Non-pigmented ciliary epithelial cell (primary cell): Measurements from ENCODE around the gene EXOSC1.
"Not testable (repeated sequence)": the region's sequence is repeated elsewhere in the genome, so short reads cannot be mapped to it uniquely, and the experiment has no call there.

ENCODE experiments used
- DNase-seq: peaks from one replicate; pipeline ENCODE4 v3.0.0-alpha.2; 2010; ENCODE audit warnings: low read depth

The EXOSC1 gene, protein sequence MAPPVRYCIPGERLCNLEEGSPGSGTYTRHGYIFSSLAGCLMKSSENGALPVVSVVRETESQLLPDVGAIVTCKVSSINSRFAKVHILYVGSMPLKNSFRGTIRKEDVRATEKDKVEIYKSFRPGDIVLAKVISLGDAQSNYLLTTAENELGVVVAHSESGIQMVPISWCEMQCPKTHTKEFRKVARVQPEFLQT

DNA sequence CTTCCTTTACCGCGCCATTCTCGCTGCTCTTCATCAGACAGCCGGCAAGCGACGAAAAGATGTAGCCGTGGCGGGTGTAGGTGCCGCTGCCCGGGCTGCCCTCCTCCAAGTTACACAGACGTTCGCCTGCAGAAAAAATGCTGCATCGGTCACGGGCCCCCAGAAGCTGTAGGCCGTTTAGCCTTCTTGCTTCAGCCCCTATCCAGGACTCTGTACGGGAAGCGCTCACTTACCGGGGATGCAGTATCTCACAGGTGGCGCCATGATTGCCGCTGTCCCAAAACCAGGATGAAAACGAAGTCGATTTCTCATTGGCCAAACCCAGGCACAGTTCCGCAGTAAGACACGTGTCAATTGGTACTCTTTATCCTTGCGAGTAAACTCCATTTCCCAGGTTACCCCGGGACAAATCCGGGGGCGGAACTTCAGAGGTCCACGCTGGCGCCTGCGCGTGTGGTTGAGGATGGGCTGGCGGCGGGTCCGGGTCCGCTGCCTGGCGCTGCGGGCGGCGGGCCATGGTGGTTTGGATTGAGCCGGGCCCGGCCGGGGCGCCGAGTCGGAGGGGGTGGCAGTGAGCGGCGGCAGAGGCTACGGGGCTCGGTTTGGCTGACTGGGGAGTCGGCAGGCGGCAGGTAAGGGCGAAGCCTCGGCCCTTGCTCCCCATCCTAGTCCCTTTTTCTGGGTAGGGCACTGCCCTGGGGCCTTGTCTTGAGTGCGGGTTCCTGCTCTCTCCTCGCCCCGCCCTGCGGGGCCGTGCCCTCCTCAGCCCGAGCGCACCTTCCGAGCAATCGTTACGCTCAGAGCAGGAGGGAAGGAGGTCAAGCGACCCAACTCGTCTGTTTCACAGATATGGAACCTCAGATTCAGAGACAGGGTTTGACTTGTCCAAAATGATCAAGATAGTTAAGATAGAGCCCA, at the start of gene EXOSC1, which contains the start of gene ZDHHC16:
Gene EXOSC1, minus strand, starts transcription at position 285 of the 918 bp plus-strand sequence. Its CDS starts 21 bp downstream, at position 264.
Gene ZDHHC16, plus strand, starts transcription at position 454 of the 918 bp plus-strand sequence. CDS start 5,501 bp downstream, outside the sequence.
- peak; percentile 91 for DNase-seq

GRCh38 chr10:97494863-97495506, 49.2 kb upstream of the EXOSC1 start:
- no peak for DNase-seq

GRCh38 chr10:97494151-97494550, 48.3 kb upstream of the EXOSC1 start:
- no peak for DNase-seq

DNA sequence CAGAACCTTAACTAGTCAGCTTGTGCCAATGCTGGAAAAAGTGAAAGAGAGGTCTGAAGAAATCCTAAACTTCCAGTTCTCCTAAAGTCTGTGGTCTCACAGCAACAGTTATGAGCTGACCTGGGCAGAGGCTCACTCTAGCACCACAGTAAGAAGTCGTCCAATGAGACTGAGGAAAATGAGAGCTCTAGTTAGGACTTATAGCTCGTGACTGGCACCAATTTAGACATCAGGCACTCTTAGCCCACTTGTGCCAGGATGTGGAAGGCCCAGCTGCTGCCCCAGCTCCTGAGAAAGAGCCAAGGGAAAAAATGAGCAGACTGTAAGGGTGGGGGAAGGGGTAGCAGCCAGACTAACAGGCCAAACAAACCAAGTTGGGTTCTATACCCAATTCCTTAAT, 44.8 kb upstream of the EXOSC1 start:
- DNase-seq = no peak

- no peak for DNase-seq
These were observed 40.0 kb upstream of the EXOSC1 start for GRCh38 chr10:97485647-97486281.

- no peak for DNase-seq
These were observed 38.1 kb upstream of the EXOSC1 start for GRCh38 chr10:97483921-97484320.

DNA sequence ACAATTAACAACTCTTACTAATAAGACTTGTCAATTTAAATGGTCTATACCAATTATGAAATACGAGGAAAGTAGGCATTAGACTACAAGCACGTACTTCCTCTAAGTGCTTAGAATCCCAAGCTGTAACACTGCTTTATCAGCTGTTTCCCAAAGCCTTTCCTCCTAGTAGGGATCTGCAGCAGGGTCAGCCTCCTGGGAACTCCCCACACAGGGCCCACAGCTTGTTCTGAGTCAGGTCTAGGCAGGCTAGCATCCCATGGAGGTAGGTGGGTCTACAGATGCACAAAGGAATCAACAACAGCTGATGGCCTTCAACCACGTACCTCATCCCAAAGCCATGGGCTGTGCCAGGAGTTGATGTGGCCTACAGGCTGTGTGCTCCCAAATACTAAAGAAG, 37.7 kb upstream of the EXOSC1 start:
- no peak for DNase-seq

- DNase-seq = no peak
These were observed 36.6 kb upstream of the EXOSC1 start for GRCh38 chr10:97482381-97482780.

GRCh38 chr10:97481071-97481470, 35.3 kb upstream of the EXOSC1 start:
- no peak for DNase-seq

- no peak for DNase-seq
These were observed 34.1 kb upstream of the EXOSC1 start for GRCh38 chr10:97479939-97480338.

- not testable (repeated sequence) for DNase-seq
These were observed 33.6 kb upstream of the EXOSC1 start for GRCh38 chr10:97479410-97479809.

- no peak for DNase-seq
These were observed 30.3 kb upstream of the EXOSC1 start for GRCh38 chr10:97475936-97476594.

GRCh38 chr10:97474918-97475317, 29.1 kb upstream of the EXOSC1 start:
- no peak for DNase-seq

DNA sequence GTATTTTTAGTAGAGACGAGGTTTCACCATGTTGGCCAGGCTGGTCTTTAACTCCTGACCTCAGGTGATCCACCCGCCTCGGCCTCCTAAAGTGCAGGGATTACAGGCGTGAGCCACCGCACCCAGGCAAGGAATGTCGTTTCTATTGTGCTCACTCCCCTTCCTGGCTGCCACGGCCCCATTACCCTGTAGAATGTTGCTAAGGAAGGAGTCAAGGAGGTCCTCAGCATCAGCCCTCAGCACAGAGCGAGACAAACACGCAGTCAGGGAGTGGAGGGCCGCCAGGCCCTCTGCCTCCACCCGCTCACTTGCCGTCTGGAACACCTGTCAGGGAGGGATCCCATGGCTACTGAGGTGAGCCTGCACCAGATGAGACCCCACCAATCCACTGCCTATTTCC, 23.0 kb upstream of the EXOSC1 start:
- DNase-seq = not testable (repeated sequence)

- no peak for DNase-seq
These were observed 22.4 kb upstream of the EXOSC1 start for GRCh38 chr10:97468162-97468561.

DNA sequence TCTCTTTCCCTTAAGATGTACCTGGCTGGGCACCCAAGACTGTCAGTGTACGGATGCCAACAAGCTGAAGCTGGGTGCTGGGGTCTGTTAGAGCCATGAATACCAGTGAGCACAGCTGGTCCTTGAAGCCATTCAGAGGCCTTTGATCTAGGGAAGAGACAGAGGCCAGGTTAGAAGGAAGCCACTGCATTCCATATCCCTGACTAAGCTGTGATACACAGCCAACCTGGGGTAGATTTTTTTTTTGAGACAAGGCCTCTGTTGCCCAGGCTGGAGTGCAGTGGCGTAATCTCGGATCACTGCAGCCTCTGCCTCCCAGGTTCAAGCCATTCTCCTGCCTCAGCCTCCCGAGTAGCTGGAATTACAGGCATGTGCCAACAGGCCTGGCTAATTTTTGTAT, 20.9 kb upstream of the EXOSC1 start:
- no peak for DNase-seq

GRCh38 chr10:97465982-97466381, 20.2 kb upstream of the EXOSC1 start:
- DNase-seq = no peak

- DNase-seq = no peak
These were observed 18.4 kb upstream of the EXOSC1 start for GRCh38 chr10:97464226-97464625.

DNA sequence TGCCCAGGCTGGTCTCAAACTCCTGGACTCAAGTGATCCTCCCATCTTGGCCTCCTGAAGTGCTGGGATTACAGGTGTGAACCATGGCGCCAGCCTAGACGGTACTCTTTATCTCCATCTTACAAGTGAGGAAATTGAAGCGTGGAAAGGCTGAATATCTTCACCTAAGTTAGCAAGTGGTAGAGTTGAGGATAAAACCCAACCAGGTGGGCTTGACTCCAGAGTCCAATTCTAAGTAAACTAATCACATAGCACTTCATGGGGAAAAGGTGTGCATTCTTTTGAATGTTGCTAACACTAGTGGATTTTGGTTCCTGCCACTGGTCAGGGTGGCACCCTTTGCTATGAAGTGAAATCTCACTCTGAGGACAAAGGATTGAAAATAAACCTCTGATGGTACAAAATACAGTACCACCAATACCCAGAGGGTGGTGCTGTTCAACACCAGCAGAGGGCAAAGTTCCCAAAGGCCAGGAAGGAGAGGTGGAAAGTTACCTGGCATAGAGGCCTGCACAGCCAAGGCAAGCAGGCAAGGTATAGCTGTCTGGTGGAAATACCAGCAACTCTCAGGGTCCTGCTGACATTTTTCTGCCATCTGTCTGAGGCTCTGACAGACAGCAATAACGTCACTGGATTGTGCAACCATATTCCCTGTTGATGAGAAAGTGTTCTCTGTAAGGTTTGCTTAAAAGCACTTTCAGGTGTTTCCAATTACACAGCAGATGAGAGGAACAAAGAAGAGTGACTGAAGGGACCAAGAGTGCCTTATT, 17.7 kb upstream of the EXOSC1 start:
- no peak for DNase-seq

DNA sequence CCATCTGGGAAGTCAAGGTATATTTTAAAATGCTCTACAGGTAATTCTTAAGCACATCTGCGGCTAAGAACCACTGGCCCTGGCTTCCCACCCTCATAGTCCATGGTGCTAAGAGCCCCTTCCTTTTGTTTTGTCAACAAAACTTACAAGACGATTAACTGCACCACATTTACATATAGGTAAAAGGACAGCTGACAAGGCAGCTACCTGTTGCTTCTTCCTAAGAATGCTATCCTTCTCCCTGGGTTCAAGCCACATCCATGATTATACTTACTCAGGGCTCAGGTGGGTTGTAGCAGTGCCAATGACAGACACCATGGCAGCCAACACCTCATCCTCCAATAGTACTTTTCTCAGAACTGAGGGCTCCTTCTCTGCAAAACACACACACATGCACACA, 16.5 kb upstream of the EXOSC1 start:
- DNase-seq = no peak

GRCh38 chr10:97459933-97460332, 14.1 kb upstream of the EXOSC1 start:
- DNase-seq = no peak
